DMS 273 (cell line): Measurements from ENCODE around the gene JADE3.
A peak's percentile ranks its signal among the peaks of the same experiment; 100 is the strongest.

Experiments
- DNase-seq: peaks from one replicate; lab custom pipeline; 2025; ENCODE audit not compliant: unreplicated experiment; lab: John Stamatoyannopoulos, UW

JADE3 gene

DNA sequence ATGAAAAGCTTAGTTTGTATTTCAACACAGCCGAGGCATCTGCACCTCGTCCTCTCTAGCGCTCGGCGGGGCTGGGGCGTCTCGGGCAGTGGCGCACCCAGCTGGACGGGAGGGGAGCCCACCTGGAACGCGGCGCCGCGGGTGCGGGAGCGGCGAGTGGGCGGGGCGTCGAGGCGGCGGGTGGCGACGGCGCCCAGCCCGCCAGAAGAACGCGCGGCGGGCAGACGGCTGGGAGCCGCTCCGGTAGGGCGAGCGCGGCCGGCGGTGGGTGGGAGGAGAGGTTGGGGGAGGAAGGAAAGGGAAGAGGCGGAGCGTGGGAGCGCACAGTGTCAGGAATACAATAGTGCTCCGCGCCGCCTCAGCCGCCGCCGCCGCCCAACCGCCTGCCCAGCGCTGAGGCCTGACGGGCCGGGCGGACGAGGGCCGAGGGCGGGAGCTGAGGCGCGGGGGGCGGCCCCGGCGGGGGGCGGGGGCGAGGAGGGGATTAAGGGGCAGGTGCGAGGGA lies at the start of gene JADE3:
TSS of gene JADE3 (plus strand) at position 324 of the 505 bp plus-strand sequence. CDS start 72,474 bp downstream, outside the sequence.
- peak; percentile 91 for DNase-seq

GRCh38 chrX:46863072-46863471 lies 49.1 kb upstream of the JADE3 start:
- no peak for DNase-seq

- DNase-seq: no peak
These were observed 47.6 kb upstream of the JADE3 start for GRCh38 chrX:46864606-46865005.

GRCh38 chrX:46865281-46865680 lies 46.9 kb upstream of the JADE3 start:
- no peak for DNase-seq

DNA sequence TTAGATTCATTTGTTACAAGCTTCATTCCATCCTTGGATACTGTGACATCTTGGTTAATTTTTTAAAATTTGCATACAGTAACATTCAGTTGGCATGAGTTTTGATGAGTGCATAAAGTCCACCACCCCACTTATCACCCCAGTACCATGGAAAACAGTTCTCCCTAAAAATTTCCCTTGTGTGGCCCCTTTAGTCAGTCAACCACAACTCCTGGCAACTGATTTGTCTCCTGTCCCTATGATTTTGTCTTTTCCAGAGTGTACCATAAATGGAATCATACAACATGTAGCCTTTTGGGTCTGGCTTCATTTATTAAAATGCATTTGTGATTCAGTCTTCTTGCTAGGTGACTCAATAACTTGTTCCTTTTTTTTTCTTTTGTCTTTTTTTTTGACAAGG lies 45.5 kb upstream of the JADE3 start:
- DNase-seq: no peak

- no peak for DNase-seq
These were observed 38.5 kb upstream of the JADE3 start for GRCh38 chrX:46873746-46874145.

GRCh38 chrX:46876901-46877300 lies 35.3 kb upstream of the JADE3 start:
- DNase-seq: no peak

- peak; percentile 49 for DNase-seq
These were observed 30.0 kb upstream of the JADE3 start for GRCh38 chrX:46882266-46882665.

- DNase-seq: no peak
These were observed 27.4 kb upstream of the JADE3 start for GRCh38 chrX:46884799-46885198.

DNA sequence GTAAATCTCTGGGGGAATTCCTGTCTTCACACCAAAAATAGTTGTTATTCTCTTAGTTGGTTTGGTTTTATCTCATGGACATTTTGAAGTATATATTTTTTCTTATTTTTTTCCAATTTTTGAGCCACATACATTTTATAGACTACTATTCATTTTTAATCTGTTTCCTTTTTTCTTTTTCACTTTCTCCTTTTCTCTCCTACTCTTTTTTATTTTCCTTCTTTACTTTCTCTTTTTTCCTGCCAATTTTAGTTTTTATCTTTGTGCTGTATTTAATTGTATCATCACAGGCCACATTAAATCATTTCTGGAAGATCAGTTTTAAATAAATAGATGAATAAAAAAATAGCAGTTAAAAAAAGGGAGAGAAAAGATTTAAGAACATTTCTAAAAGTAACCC lies 14.0 kb upstream of the JADE3 start:
- DNase-seq: no peak

GRCh38 chrX:46903458-46904242 lies 8.6 kb upstream of the JADE3 start:
- DNase-seq: peak; percentile 96

- no peak for DNase-seq
These were observed 7.6 kb upstream of the JADE3 start for GRCh38 chrX:46904626-46905025.

DNA sequence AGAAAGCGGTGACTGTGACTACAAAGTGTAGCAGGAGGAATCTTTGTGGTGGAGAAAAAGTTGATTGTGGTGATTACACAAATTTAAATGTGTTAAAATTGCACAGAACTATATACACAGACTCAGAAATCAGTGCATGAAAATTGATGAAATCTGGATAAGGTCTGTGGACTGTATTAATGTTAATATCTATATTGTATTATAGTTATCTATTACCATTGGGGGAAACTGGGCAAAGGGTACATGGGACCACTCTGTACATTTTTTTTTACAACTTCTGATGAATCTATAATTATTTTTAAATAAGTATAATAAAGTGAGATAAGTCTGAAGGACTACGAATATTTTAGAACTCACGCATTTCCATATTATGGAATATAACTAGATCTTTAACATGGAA lies 1.8 kb upstream of the JADE3 start:
- no peak for DNase-seq

GRCh38 chrX:46912603-46913491 lies 626 bp downstream of the JADE3 start:
- peak; percentile 79 for DNase-seq

DNA sequence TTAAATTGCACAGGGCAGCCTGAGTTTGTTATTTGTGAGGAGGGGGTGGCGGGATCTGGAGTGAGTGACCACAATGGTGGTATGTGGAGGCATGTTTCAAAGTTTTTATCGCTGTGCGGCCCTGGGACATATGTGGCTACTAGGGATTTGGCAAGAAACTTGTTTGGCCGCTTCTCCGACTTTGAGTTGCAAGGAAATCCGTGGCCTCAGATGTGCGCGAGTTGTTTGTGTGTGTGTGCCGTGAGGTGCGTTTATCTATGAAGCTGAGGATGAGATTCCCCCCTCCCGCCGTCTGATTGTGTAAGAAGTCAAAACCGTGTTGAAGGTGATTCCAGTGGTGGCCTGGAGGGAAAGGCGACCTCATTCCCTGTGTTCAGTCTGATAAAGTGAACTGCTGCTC lies 1.4 kb downstream of the JADE3 start:
- peak; percentile 48 for DNase-seq

DNA sequence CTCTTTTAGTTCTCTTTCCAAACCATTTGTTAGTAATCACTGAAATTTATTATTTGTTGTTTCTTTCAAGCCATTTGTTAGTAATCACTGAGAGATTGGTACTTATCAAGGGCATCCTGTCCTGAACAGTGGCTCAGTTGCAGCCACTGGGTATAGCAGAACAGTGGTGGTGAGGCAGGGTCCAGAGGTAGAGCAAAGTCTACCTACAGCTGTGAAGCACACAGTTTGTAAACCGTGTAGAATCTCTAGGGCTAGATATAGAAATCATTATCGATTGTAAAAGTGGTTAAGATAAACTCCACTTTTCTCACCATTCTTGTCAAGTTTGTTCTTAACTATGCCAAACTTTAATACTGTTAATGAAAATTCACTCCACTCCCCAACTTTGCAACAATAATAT lies 4.1 kb downstream of the JADE3 start:
- DNase-seq: no peak

DNA sequence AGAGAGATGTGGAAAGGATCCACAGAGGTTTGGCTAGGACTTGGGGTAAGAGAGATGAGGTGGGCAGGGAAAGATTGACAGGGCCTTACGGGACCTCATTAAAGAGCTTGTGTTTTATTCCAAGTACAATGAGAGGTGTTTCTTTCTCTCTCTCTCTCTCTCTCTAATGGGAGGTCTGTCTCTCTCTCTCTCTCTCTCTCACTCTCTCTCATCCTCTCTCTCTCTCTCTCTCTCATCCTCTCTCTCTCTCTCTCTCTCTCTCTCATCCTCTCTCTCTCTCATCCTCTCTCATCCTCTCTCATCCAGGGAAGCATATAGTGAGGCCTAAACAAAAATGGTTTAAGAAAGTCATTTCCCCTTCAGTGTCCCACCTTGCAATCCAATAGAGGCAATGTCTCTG lies 5.4 kb downstream of the JADE3 start:
- DNase-seq: no peak

DNA sequence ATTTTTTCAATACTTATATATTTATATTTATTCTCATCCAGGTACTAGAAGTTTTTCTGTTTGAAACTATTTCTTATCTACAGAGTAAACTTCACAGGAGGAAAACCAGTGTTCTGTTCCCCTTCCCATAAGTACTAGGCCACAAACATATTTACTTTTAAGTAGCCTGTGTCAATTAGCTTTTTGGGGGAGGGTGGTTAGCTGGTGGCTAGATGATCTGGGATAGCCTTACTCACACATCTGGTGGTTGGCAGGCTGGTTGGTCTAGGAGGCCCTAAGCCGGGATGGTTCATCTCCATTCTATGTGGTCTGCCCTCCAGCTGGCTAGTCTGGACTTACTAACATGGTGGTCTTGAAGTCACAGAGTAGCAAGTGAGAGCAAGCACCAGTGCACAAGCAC lies 6.2 kb downstream of the JADE3 start:
- DNase-seq: peak; percentile 46

GRCh38 chrX:46920235-46920634 lies 8.0 kb downstream of the JADE3 start:
- no peak for DNase-seq

DNA sequence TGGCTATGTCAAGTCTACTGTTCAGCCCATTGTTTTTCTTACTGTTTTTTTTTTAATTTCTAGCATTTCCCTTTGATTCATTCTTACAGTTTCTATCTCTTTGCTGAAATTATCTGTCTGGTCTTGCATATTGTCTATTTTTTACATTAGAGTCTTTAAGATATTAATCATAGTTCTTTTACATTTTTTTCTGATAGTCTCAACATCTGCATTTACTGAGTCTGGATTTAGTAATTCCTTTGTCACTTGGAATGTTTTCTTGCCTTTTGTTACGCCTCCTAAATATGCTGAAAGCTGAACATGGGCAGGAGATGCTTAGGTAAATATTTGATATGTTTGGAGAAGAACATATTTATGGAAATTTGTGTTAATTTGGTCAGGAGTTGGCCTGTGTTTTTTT lies 10.4 kb downstream of the JADE3 start:
- no peak for DNase-seq

DNA sequence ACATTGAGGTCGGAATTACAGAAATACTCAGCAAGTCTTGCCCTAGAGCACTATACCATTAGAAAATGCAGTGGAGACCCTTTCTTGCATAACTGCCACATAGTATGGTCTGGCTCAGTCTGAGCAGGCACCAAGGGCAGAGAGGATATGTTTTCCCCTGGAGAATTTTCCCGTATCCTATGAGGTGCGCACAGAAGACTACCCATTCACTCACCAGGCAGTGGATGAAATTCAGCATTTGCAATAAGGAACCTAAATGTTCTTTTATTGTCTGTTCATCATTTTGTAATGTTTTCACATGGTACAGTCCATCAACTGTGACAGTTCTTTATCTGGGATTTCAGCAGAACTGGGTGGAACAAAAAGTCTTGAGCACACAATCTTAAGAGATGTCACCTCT lies 15.5 kb downstream of the JADE3 start:
- DNase-seq: no peak
